Natural killer cell (primary cell): ENCODE data around the gene ECM1. TPM values are rescaled to one million over a fixed set of nuclear protein-coding genes. Genes with fewer than 3 reads are reported as not detected.
A peak's percentile ranks its signal among the peaks of the same experiment; 100 is the strongest.

Source experiments
- ATAC-seq, 3 donors: fragments of 150-1000 bp in 2 of 3; fragments of 200-7000 bp in 1 of 3; cut with Tn5 transposase; 1 replicate in 1 of 3; 2 replicates in 2 of 3; pipeline ENCODE4 v1.10.0; 2021; ENCODE audit warnings: mild to moderate bottlenecking in 2 of 3, moderate library complexity in 2 of 3
- DNase-seq, 2 donors: peaks; one replicate each; pipeline versions ENCODE4 v3.0.0 to v3.0.0-alpha.2; 2013 to 2021; ENCODE audit warnings: mixed read lengths in 1 of 2
- H3K27ac ChIP-seq: one replicate; pipeline ENCODE4 v1.5.1; 2013; ENCODE audit warnings: mild to moderate bottlenecking, low read length
- H3K27me3 ChIP-seq: one replicate; pipeline ENCODE4 v1.6.1; 2013; ENCODE audit warnings: low read length; ENCODE audit not compliant: control insufficient read depth, insufficient read depth
- H3K36me3 ChIP-seq: one replicate; pipeline ENCODE4 v1.6.1; 2013; ENCODE audit warnings: low read length; ENCODE audit not compliant: control insufficient read depth, insufficient read depth
- H3K4me1 ChIP-seq: one replicate; pipeline ENCODE4 v1.6.1; 2013; ENCODE audit warnings: low read length; ENCODE audit not compliant: control insufficient read depth, insufficient read depth
- H3K4me3 ChIP-seq: one replicate; pipeline ENCODE4 v1.5.1; 2013; ENCODE audit warnings: low read length
- H3K9me3 ChIP-seq: one replicate; pipeline ENCODE4 v1.6.1; 2013; ENCODE audit warnings: low read length; ENCODE audit not compliant: control insufficient read depth, insufficient read depth
- H3K27ac Mint-ChIP-seq, 2 donors: one replicate each; pipeline ENCODE4 v1.8.0; 2022; ENCODE audit warnings: mild to moderate bottlenecking in 2 of 2, mixed read lengths in 2 of 2, moderate library complexity in 1 of 2
- H3K27me3 Mint-ChIP-seq, 2 donors: one replicate each; pipeline ENCODE4 v1.8.0; 2022; ENCODE audit warnings: low read depth in 2 of 2, mixed read lengths in 2 of 2
- H3K36me3 Mint-ChIP-seq: one replicate; pipeline ENCODE4 v1.8.0; 2022; ENCODE audit warnings: mixed read lengths
- H3K4me1 Mint-ChIP-seq, 2 donors: one replicate each; pipeline ENCODE4 v1.8.0; 2022; ENCODE audit warnings: mixed read lengths in 2 of 2
- H3K4me3 Mint-ChIP-seq: one replicate; pipeline ENCODE4 v1.8.0; 2022; ENCODE audit warnings: mild to moderate bottlenecking, moderate library complexity, mixed read lengths
- H3K9me3 Mint-ChIP-seq, 2 donors: one replicate each; pipeline ENCODE4 v1.8.0; 2022; ENCODE audit warnings: mixed read lengths in 2 of 2
- WGBS: methylation state at CpG from one replicate; pipeline ENCODE4 v1.1.7; 2013; ENCODE audit warnings: missing lambda C conversion rate; ENCODE audit not compliant: insufficient coverage; 5-methylcytosine and 5-hydroxymethylcytosine counted together
- intact Hi-C: fragments of 100-400 bp; cut with micrococcal nuclease; formaldehyde crosslinking; loops from one replicate; pipeline ENCODE4 v1.14.2; 2022
- total RNA-seq, 4 donors: library from RNA; stranded (reverse); fragments of 120-200 nt in 1 of 4; gene quantifications; one replicate each; pipeline versions ENCODE4 v1.2.3 to v1.2.4, GENCODE V29; 2013 to 2022
- TF ChIP-seq, protein P1 (sequence below): fragments of 200-600 bp; IDR thresholded peaks from one replicate; pipeline ENCODE4 v1.8.0; 2022; ENCODE audit warnings: antibody characterized with exemption

ECM1 gene
- total RNA-seq, 3 donors from 2014 or later (not counting 1 experiment from before 2014, with no cell fraction given), result 0.42 to 0.43 TPM; not detected in 1

DNA sequence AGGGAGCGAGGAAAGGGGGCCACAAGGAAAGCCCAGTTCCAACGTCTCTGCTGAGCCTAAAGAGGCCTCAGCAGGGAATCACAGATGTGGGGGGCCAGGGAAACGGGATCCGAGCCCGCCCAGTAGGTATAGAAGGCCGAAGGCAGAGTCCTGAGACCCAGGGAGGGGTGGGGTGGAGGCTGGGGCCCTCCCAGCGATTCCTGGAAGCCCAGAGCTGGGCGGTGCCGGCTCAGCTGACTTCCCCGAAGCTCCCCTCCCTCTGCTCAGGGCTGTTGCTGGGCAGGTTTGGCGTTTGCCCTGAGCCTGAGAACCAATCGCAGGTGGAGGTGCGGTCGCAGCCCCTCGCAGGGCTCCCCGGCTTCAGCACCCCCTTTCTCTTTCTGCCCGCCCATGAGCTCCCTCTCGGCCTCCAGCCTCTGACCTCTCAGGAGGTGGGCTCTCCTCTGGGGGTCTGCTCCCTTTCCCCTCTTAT is 54.1 kb downstream of the ECM1 start:
- H3K36me3 Mint-ChIP-seq, result no peaks in the 10 kb centered on the region
- WGBS, result 0% methylated on average over 18 of the region's 18 CpGs

DNA sequence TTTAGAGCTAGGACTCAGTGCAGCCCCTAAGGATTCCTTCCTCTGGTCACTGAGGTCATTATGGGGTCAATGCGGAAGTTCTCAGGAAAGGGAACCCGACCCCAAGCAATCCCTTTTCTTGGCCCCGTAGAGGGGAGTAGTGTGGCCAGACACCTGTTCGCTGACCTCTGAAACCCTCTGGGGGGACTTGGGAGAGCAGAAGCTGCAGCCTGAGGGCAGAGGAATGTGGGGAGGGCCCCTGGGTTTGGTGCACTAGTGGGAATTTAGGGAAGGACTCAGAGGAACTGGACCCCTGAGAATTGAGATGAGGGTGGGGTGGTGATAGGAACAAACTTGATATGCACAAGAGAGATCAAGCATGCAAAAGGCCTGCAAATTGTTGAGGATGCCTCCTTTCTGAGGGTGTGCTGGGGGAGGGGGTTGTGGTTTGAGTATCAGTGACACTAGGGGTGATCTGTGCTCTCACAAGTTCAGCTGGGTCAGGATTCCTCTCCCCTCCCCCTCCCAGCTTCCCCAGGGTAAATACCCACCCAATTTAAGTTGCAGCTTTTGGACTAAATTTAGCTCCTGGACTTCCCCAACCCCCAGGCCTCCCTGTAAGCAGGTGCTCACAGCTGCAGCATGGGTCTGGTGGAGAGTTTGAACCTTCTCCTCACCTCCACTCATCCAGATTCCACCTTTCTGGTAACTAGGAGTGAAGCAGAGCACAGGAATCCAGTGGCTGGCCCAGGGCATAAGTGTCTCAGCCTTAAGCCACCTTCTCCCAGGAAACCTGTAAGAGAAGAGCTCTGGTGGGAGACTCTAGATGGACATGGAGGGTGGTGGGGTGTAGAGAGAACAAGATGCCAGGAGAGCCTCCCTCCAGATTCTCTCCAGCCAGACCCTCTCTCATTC is 54.8 kb downstream of the ECM1 start:
- 4% methylated on average over 4 of the region's 4 CpGs for WGBS
- intact Hi-C loops, result loop anchor here (1.0 to 10.0 kb wide), 9 partner anchors 17 to 595 kb away; partner anchors contain the start of genes ANP32E, CTSS, ENSA and GOLPH3L
- H3K27ac ChIP-seq, result peak overlapping the region; percentile 95
- Mint-ChIP-seq H3K4me1 (peaks cover 71 to 78% of the 10 kb centered on the region in 2 donors), H3K36me3 (no peaks in the 10 kb centered on the region), H3K27ac (peak overlapping the region; percentile 98 to 99), H3K4me3 (peak overlapping the region; percentile 98), H3K9me3 (no peaks in the 10 kb centered on the region), H3K27me3 (no peaks in the 10 kb centered on the region)
- H3K27me3 ChIP-seq, result no peaks in the 10 kb centered on the region
- H3K4me3 ChIP-seq, result peak overlapping the region; percentile 62
- H3K9me3 ChIP-seq, result no peaks in the 10 kb centered on the region
- ATAC-seq (peak; percentile 27 to 32 (median 31)), DNase-seq (peak; percentile 60 to 89)
- TF ChIP-seq, protein P1, sequence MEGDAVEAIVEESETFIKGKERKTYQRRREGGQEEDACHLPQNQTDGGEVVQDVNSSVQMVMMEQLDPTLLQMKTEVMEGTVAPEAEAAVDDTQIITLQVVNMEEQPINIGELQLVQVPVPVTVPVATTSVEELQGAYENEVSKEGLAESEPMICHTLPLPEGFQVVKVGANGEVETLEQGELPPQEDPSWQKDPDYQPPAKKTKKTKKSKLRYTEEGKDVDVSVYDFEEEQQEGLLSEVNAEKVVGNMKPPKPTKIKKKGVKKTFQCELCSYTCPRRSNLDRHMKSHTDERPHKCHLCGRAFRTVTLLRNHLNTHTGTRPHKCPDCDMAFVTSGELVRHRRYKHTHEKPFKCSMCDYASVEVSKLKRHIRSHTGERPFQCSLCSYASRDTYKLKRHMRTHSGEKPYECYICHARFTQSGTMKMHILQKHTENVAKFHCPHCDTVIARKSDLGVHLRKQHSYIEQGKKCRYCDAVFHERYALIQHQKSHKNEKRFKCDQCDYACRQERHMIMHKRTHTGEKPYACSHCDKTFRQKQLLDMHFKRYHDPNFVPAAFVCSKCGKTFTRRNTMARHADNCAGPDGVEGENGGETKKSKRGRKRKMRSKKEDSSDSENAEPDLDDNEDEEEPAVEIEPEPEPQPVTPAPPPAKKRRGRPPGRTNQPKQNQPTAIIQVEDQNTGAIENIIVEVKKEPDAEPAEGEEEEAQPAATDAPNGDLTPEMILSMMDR, result no peak
- no peaks in the 10 kb centered on the region for H3K36me3 ChIP-seq
- H3K4me1 ChIP-seq, result peaks cover 86% of the 10 kb centered on the region

More for the DNA sequence above, 54.1 kb downstream of the ECM1 start:
- Histone ChIP-seq H3K4me3 (peak overlapping the region; percentile 62), H3K9me3 (no peaks in the 10 kb centered on the region), H3K27me3 (no peaks in the 10 kb centered on the region), H3K4me1 (peaks cover 80% of the 10 kb centered on the region), H3K27ac (peak overlapping the region; percentile 95), H3K36me3 (no peaks in the 10 kb centered on the region)
- intact Hi-C loops, result loop anchor here (1.0 to 10.0 kb wide), 8 partner anchors 59 to 595 kb away; partner anchors contain the start of genes ANP32E, CTSS, ENSA and GOLPH3L
- H3K4me3 Mint-ChIP-seq, result peak overlapping the region; percentile 98
- DNase-seq (peak; percentile 64 to 88), ATAC-seq (peak; percentile 37 to 70 (median 38))
- peaks cover 64 to 75% of the 10 kb centered on the region in 2 donors for H3K4me1 Mint-ChIP-seq
- TF ChIP-seq, protein P1, result peak; percentile 10
- peak overlapping the region; percentile 98 to 99 for H3K27ac Mint-ChIP-seq
- no peaks in the 10 kb centered on the region for H3K9me3 Mint-ChIP-seq
- no peaks in the 10 kb centered on the region for H3K27me3 Mint-ChIP-seq

Other genes with a start within 250 kb of the ECM1 start
- 100 to 1,000 TPM; 133 to 153 (median 143) TPM for gene APH1A, start 239.1 kb upstream of the ECM1 start, total RNA-seq
- gene C1orf54, start 235.3 kb upstream of the ECM1 start, total RNA-seq, result 1 to 10 TPM in 2 of 3 donors, under 1 TPM in 1; 0.97 to 3.7 (median 1.6) TPM
- 1 to 10 TPM in 2 of 3 donors, under 1 TPM in 1; 0.33 to 2.4 (median 1.9) TPM for gene CIART, start 225.6 kb upstream of the ECM1 start, total RNA-seq
- gene MRPS21, start 214.2 kb upstream of the ECM1 start, total RNA-seq, result 10 to 100 TPM; 40.9 to 50.9 (median 42.2) TPM
- 100 to 1,000 TPM; 122 to 156 (median 148) TPM for gene PRPF3, start 186.6 kb upstream of the ECM1 start, total RNA-seq
- gene RPRD2, start 144.0 kb upstream of the ECM1 start, total RNA-seq, result 10 to 100 TPM; 30.3 to 38.8 (median 34.0) TPM
- gene TARS2, start 20.7 kb upstream of the ECM1 start, total RNA-seq, result 10 to 100 TPM; 34.7 to 50.0 (median 44.9) TPM
- not detected for gene FALEC, start 7.6 kb downstream of the ECM1 start, total RNA-seq
- gene ADAMTSL4, start 41.3 kb downstream of the ECM1 start, total RNA-seq, result 1 to 10 TPM; 1.7 to 2.9 (median 2.9) TPM
- gene MCL1, start 71.5 kb downstream of the ECM1 start, total RNA-seq, result 1,000 to 10,000 TPM in 1 of 3 donors, 100 to 1,000 TPM in 2; 929 to 1,396 (median 938) TPM
- 100 to 1,000 TPM; 185 to 228 (median 220) TPM for gene ENSA, start 121.5 kb downstream of the ECM1 start, total RNA-seq
- gene GOLPH3L, start 189.0 kb downstream of the ECM1 start, total RNA-seq, result 10 to 100 TPM in 2 of 3 donors, 1 to 10 TPM in 1; 6.2 to 13.6 (median 10.3) TPM
- under 1 TPM in 2 of 3 donors, not detected in 1; 0.57 to 0.65 TPM for gene HORMAD1, start 212.8 kb downstream of the ECM1 start, total RNA-seq